T-helper 2 cell treated with Interferon-gamma antibody and Interleukin-4, amounts not matched to agents 5 μg/mL and 100 μg/mL, for 36 hours (primary cell): ENCODE data around the gene TTC39C.
"Not testable (repeated sequence)": the region's sequence is repeated elsewhere in the genome, so short reads cannot be mapped to it uniquely, and the experiment has no call there.

Source experiments
- DNase-seq: peaks from one replicate; pipeline ENCODE4 v3.0.0; 2021; ENCODE audit warnings: low spot score
- H3K27ac Mint-ChIP-seq: one replicate; pipeline ENCODE4 v1.8.0; 2021; ENCODE audit warnings: mild to moderate bottlenecking, mixed read lengths
- H3K27me3 Mint-ChIP-seq: one replicate; pipeline ENCODE4 v1.8.0; 2021; ENCODE audit warnings: low read depth, mixed read lengths
- H3K36me3 Mint-ChIP-seq: one replicate; pipeline ENCODE4 v1.8.0; 2021; ENCODE audit warnings: low read depth, mixed read lengths
- H3K4me1 Mint-ChIP-seq: one replicate; pipeline ENCODE4 v1.8.0; 2021; ENCODE audit warnings: low read depth, mixed read lengths
- H3K4me3 Mint-ChIP-seq: one replicate; pipeline ENCODE4 v1.8.0; 2022; ENCODE audit warnings: mild to moderate bottlenecking, moderate library complexity, mixed read lengths
- H3K9me3 Mint-ChIP-seq: one replicate; pipeline ENCODE4 v1.8.0; 2021; ENCODE audit warnings: mixed read lengths

The TTC39C gene

GRCh38 chr18:24060644-24061043 is 46.1 kb downstream of the TTC39C start:
- Mint-ChIP-seq H3K4me1 (peaks cover 33% of the 10 kb centered on the region), H3K9me3 (no peaks in the 10 kb centered on the region), H3K4me3 (no peak overlapping the region), H3K27ac (no peak overlapping the region), H3K27me3 (no peaks in the 10 kb centered on the region), H3K36me3 (peaks cover 22% of the 10 kb centered on the region)
- DNase-seq = no peak

- Mint-ChIP-seq H3K27me3 (no peaks in the 10 kb centered on the region), H3K27ac (no peak overlapping the region), H3K4me3 (no peak overlapping the region), H3K36me3 (peaks cover 33% of the 10 kb centered on the region), H3K9me3 (no peaks in the 10 kb centered on the region), H3K4me1 (peaks cover 28% of the 10 kb centered on the region)
- no peak for DNase-seq
Measured at GRCh38 chr18:24063121-24063731, 48.7 kb downstream of the TTC39C start.

GRCh38 chr18:24064391-24065100 is 50.0 kb downstream of the TTC39C start:
- Mint-ChIP-seq H3K36me3 (peaks cover 36% of the 10 kb centered on the region), H3K9me3 (no peaks in the 10 kb centered on the region), H3K4me3 (no peak overlapping the region), H3K27me3 (no peaks in the 10 kb centered on the region), H3K4me1 (peaks cover 25% of the 10 kb centered on the region), H3K27ac (no peak overlapping the region)
- no peak for DNase-seq

GRCh38 chr18:24065906-24066305 is 51.4 kb downstream of the TTC39C start:
- Mint-ChIP-seq H3K4me1 (peaks cover 26% of the 10 kb centered on the region), H3K9me3 (no peaks in the 10 kb centered on the region), H3K36me3 (peaks cover 40% of the 10 kb centered on the region), H3K27me3 (no peaks in the 10 kb centered on the region), H3K4me3 (no peak overlapping the region), H3K27ac (no peak overlapping the region)
- no peak for DNase-seq

- Mint-ChIP-seq H3K9me3 (peaks cover 3% of the 10 kb centered on the region), H3K36me3 (peaks cover 54% of the 10 kb centered on the region), H3K27ac (no peak overlapping the region), H3K27me3 (no peaks in the 10 kb centered on the region), H3K4me3 (no peak overlapping the region), H3K4me1 (peaks cover 13% of the 10 kb centered on the region)
- no peak for DNase-seq
Measured at GRCh38 chr18:24068945-24069693, 54.6 kb downstream of the TTC39C start.

GRCh38 chr18:24071029-24071428 is 56.5 kb downstream of the TTC39C start:
- H3K27me3 Mint-ChIP-seq = no peaks in the 10 kb centered on the region
- H3K27ac Mint-ChIP-seq = no peak overlapping the region
- peaks cover 7% of the 10 kb centered on the region for H3K9me3 Mint-ChIP-seq
- no peak overlapping the region for H3K4me3 Mint-ChIP-seq
- peaks cover 8% of the 10 kb centered on the region for H3K4me1 Mint-ChIP-seq
- no peak for DNase-seq
- peaks cover 57% of the 10 kb centered on the region for H3K36me3 Mint-ChIP-seq

- no peak overlapping the region for H3K27ac Mint-ChIP-seq
- DNase-seq = no peak
- peaks cover 7% of the 10 kb centered on the region for H3K9me3 Mint-ChIP-seq
- peaks cover 60% of the 10 kb centered on the region for H3K36me3 Mint-ChIP-seq
- no peaks in the 10 kb centered on the region for H3K27me3 Mint-ChIP-seq
- H3K4me1 Mint-ChIP-seq = peaks cover 14% of the 10 kb centered on the region
- no peak overlapping the region for H3K4me3 Mint-ChIP-seq
Measured at GRCh38 chr18:24071779-24072178, 57.2 kb downstream of the TTC39C start.

- no peak overlapping the region for H3K4me3 Mint-ChIP-seq
- no peak for DNase-seq
- peaks cover 58% of the 10 kb centered on the region for H3K36me3 Mint-ChIP-seq
- no peaks in the 10 kb centered on the region for H3K27me3 Mint-ChIP-seq
- peaks cover 19% of the 10 kb centered on the region for H3K4me1 Mint-ChIP-seq
- H3K9me3 Mint-ChIP-seq = peaks cover 7% of the 10 kb centered on the region
- H3K27ac Mint-ChIP-seq = no peak overlapping the region
Measured at GRCh38 chr18:24072743-24073142, 58.2 kb downstream of the TTC39C start.

GRCh38 chr18:24073791-24074190 is 59.2 kb downstream of the TTC39C start:
- H3K27ac Mint-ChIP-seq = no peak overlapping the region

GRCh38 chr18:24074757-24075156 is 60.2 kb downstream of the TTC39C start:
- H3K4me3 Mint-ChIP-seq, H3K27me3 Mint-ChIP-seq, H3K27ac Mint-ChIP-seq, DNase-seq, H3K9me3 Mint-ChIP-seq: not testable (repeated sequence)
- peaks cover 56% of the 10 kb centered on the region for H3K36me3 Mint-ChIP-seq
- H3K4me1 Mint-ChIP-seq = peaks cover 24% of the 10 kb centered on the region

More at GRCh38 chr18:24073791-24074190, 59.2 kb downstream of the TTC39C start:
- Mint-ChIP-seq H3K36me3 (peaks cover 56% of the 10 kb centered on the region), H3K4me3 (no peak overlapping the region), H3K27me3 (no peaks in the 10 kb centered on the region), H3K9me3 (peaks cover 7% of the 10 kb centered on the region), H3K4me1 (peaks cover 21% of the 10 kb centered on the region)
- DNase-seq = no peak

GRCh38 chr18:24075767-24076597 is 61.4 kb downstream of the TTC39C start:
- peak overlapping the region; percentile 48 for H3K4me3 Mint-ChIP-seq
- H3K36me3 Mint-ChIP-seq = peaks cover 59% of the 10 kb centered on the region
- H3K27me3 Mint-ChIP-seq = no peaks in the 10 kb centered on the region
- peaks cover 30% of the 10 kb centered on the region for H3K4me1 Mint-ChIP-seq
- peaks cover 7% of the 10 kb centered on the region for H3K9me3 Mint-ChIP-seq
- H3K27ac Mint-ChIP-seq = peak overlapping the region; percentile 62
- peak; percentile 87 for DNase-seq

GRCh38 chr18:24076950-24077349 is 62.4 kb downstream of the TTC39C start:
- peaks cover 55% of the 10 kb centered on the region for H3K36me3 Mint-ChIP-seq
- no peaks in the 10 kb centered on the region for H3K27me3 Mint-ChIP-seq
- peaks cover 7% of the 10 kb centered on the region for H3K9me3 Mint-ChIP-seq
- no peak overlapping the region for H3K27ac Mint-ChIP-seq
- H3K4me1 Mint-ChIP-seq = peaks cover 32% of the 10 kb centered on the region
- no peak overlapping the region for H3K4me3 Mint-ChIP-seq
- DNase-seq = no peak

- Mint-ChIP-seq H3K4me3 (no peak overlapping the region), H3K27ac (no peak overlapping the region), H3K27me3 (no peaks in the 10 kb centered on the region), H3K36me3 (peaks cover 58% of the 10 kb centered on the region), H3K4me1 (peaks cover 40% of the 10 kb centered on the region), H3K9me3 (peaks cover 7% of the 10 kb centered on the region)
- DNase-seq = no peak
Measured at GRCh38 chr18:24078391-24078790, 63.8 kb downstream of the TTC39C start.
